HL-60/S4 (cell line): ENCODE results near the gene HTRA2.

Experiments
- in situ Hi-C: fragments of 300-500 bp; cut with MboI; formaldehyde crosslinking; loops from 2 replicates; pipeline ENCODE4 v1.14.3; 2022; ENCODE audit warnings: low sequenced_read_pairs

The HTRA2 gene

DNA sequence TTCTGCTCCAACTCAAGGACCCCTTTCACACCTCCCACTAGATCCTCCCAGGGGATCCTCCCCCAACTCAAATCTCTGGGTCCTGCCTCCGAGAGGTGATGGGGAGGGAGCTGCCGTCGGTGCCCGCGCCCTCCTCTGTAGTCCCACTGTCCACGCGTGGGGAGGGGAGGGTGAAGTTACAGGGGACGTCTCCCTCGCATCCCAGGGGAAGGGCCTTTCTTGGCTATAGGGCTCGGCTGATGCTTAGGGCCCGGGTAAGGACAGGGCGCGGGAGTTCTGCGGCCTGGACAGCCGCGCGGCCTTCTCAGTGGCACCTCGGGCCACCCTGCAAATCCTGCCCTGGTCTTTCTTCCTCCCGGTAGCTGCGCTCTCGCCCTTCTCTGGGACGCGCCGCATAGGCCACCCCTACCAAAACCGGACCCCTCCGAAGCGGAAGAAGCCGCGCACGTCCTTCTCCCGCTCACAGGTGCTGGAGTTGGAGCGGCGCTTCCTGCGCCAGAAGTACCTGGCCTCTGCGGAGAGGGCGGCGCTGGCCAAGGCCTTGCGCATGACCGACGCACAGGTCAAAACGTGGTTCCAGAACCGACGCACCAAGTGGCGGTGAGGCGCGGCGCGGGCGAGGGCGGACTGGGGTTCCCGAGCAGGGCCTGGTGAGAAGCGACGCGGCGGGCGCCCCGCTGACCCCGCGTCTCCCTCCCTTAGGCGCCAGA is 14.3 kb upstream of the HTRA2 start:
- in situ Hi-C loops, result no loop called here

- in situ Hi-C loops, result no loop called here
These were observed 13.6 kb upstream of the HTRA2 start for GRCh38 chr2:74515981-74516633.

- in situ Hi-C loops, result no loop called here
These were observed 13.1 kb upstream of the HTRA2 start for GRCh38 chr2:74516650-74517049.

DNA sequence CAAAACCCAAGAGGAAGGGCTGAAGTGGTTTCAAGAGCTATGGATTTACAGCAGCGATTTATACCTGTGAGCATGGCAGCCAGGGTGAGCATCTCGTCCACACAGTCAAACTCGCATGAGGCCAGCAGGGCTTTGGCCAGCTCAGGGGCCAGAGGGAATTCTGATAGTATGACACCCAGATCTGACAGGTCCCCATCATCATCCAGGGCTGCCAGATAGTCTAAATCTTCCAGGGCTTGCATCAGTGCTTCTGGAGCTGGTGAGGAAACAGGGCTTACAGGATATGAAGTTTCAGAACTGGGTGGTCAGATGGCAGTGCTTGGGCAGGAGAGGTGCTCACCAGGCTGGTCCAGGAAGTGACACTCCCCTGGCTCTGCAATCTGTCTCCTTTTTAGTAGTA is 7.2 kb upstream of the HTRA2 start:
- in situ Hi-C loops, result no loop called here

DNA sequence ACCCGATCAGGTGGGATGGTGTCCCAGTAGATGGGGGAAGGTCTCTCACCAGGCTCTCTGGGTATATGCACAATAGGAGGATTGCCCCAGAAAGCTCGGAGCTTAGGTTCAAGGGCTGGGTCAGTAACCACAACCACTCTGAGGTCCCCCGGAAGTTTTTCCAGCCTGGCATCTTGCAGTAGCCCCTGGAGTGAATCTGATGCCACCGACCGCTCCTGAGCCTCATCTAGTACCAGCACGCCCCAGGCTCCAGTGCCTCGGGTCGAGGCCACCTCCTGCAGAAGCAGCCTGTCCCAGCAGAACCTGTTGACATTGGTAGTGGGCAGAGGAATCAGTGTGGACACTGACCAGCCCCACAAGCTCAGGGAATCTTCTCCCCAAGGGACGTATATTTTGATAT is 5.7 kb upstream of the HTRA2 start:
- in situ Hi-C loops, result no loop called here

- in situ Hi-C loops, result no loop called here
These were observed 4.6 kb upstream of the HTRA2 start for GRCh38 chr2:74524955-74525716.

GRCh38 chr2:74525717-74526648 is 3.8 kb upstream of the HTRA2 start, which contains the start of gene DQX1:
Gene DQX1 (minus strand): TSS chr2:74526231. CDS start chr2:74525729, 502 bp downstream.
- in situ Hi-C loops, result no loop called here

GRCh38 chr2:74526649-74527230 is 3.0 kb upstream of the HTRA2 start:
- in situ Hi-C loops, result no loop called here

GRCh38 chr2:74527741-74528140 is 2.0 kb upstream of the HTRA2 start:
- in situ Hi-C loops, result no loop called here

DNA sequence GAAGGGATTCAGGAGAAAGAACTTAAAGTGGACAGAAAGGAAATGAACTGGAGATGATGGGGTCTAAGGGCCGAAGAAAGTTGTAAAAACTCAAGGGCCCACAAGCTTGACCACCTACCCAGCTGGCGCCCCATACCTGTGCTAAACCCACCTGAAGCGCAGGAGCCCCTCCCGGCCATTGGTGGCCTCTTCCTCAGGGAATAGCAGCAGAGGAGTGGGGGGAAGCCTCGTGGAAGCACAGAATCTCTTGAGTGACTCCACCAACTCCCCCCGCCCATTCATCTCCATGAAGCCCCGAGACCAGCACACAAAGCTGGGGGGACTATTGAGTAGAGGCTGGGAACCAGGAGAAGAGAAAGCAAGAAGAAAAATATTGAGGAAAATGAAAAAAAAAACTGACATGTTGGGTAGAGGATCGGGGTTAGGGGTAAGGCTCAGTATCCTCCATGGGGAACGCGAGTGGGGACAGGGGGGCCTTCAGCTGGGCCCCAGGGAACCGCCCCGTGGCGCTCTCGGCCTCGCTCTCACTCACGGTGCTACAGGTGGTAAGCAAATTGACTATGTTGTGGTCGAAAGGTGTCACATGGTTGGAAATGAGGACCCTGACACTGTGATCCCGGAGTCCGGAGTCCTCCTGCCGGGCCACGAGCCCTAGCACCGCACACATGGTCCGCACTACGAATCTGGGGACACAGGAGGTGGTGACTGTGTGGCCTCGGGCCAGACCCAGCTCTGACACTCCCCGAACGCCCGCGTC is 955 bp upstream of the HTRA2 start:
- in situ Hi-C loops, result no loop called here

GRCh38 chr2:74530239-74531187 is 780 bp downstream of the HTRA2 start:
- in situ Hi-C loops, result no loop called here

DNA sequence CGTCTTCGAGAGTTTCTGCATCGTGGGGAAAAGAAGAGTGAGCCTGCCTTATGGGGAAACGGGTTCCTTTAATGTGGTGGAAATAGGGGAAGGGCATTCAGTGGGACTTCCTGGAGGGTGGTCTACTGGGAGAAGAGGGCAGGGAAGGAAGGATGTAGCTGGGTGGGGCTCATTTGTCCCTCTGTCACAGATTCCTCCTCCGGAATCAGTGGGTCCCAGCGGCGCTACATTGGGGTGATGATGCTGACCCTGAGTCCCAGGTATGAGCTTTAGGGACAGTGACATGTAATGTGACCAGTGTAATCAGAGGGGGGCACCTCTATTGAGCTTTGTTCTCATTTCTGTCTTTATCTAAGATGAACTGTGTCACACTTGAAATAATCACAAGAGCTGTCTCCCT is 1.9 kb downstream of the HTRA2 start:
- in situ Hi-C loops, result no loop called here

DNA sequence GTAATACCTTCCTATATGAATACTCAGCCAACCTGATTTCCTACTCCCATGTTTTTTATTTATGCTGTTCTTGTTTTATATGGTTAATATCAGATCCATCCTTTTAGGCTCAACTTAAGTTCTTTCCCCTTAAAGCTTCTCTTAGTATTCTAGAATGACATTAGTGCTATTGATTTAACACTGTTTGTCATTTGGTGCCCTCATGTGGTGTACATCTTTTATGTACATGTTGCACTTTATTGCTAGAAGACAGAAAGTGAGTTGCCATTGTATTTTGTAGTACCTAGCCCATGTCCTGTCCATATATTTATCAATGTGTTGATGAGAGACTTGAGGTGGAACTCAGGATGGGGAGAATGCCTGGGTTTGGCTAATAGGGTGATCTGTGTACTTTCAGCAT is 2.5 kb downstream of the HTRA2 start:
- in situ Hi-C loops, result no loop called here

DNA sequence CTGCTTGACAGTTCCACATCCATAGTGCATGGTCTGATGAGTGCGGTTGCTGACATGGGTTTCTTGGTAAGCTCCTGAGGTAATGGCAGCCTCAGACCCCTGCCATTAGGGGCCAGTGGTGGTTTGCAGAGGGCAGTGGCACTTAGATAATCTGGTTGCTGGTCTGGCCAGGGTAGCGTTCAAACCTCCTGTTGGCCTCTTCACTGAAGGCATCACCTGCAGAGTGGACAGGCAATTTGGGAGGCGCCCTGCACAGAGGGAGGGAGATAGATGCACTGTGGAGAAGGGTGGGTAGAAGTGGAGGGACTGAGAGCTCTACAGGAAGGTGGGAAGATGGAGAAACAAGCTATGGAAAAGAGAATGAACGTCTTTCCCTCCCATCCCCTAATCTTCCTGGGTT is 3.7 kb downstream of the HTRA2 start:
- in situ Hi-C loops, result no loop called here

- in situ Hi-C loops, result no loop called here
These were observed 4.7 kb downstream of the HTRA2 start for GRCh38 chr2:74534411-74534810.

DNA sequence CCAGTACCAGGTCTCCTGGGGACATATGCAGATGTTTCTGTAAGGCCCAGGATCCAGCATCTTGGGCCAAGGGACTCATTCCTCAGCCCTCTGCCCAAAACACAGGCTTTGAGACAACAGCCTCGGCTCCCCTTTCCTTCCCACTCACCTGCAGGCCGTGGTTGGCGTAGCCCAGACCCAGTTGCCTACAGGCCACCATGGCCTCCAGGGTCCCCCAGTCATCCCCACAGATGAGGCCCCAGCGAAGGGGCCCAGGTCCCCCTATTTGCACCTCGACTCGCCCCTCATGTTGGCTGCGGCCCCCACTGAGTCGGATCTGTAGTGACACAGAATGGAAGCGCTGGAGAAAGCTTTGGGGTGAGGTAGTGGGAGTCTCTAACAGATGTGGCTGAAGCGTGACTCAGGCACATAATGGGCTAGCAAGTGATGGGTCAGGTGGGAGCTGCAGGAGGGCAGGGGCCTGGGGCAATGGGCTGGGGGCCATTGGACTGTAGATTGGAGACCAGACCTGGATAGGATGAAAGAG is 5.8 kb downstream of the HTRA2 start:
- in situ Hi-C loops, result no loop called here

GRCh38 chr2:74536166-74536950 is 6.6 kb downstream of the HTRA2 start:
- in situ Hi-C loops, result no loop called here

DNA sequence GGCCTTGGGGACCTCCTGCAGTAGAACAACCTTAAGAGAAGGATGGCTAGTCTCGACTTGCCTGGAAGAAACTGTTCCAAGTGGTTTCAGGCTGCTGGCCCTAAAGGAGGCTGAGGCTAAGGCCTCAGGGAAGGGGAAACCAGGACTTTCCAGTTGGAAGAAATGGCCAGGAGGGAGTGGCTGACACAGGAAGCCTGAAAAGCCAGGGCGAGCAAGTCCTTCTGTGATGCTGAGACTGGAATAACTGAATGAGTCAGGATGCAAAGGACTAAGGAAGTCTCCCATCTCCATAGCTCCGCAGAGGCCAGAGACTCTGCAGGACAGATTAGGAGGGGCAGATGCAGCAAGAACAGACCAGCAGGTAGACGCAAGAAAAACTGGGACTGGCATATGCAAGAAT is 7.4 kb downstream of the HTRA2 start:
- in situ Hi-C loops, result no loop called here
